Thyroid gland (tissue), 4 donors: ENCODE measurements around the gene THOC1.

Experiments used
- POLR2A ChIP-seq, 2 donors: fragments of 450-650 bp; IDR thresholded peaks; one replicate each; pipeline ENCODE4 v1.6.1; 2017; ENCODE audit warnings: antibody characterized with exemption in 2 of 2, mild to moderate bottlenecking in 2 of 2, moderate library complexity in 1 of 2
- TF ChIP-seq, protein P1 (sequence below), 6 experiments: fragments of 200-600 bp in 3 of 6; fragments of 450-650 bp in 3 of 6; sonication (generic) in 3 of 6; IDR thresholded peaks; one replicate each; pipeline ENCODE4 v1.5.1; 2016 to 2019; ENCODE audit warnings: antibody characterized with exemption in 6 of 6, mild to moderate bottlenecking in 2 of 6, inconsistent platforms in 1 of 6, moderate library complexity in 1 of 6

DNA sequence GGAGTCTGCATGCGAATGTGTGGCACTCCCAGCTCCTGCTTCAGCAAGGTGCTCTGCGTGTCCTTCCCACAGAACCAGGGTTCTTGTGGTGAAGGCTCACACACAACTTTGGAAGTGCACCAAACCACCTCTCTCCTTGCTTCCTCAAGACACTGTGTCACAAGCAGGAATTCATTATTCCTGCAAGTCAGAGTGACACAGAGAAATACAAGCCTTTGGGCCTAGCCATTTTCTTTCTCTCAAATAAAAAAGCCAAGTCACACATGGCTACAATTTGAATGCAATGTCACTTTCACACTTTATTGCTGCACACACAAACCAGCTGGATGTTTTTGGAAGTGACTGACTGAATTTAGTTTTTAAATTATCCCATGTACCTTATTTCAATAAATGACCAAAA lies 30.1 kb upstream of the THOC1 start:
- TF ChIP-seq, protein P1, sequence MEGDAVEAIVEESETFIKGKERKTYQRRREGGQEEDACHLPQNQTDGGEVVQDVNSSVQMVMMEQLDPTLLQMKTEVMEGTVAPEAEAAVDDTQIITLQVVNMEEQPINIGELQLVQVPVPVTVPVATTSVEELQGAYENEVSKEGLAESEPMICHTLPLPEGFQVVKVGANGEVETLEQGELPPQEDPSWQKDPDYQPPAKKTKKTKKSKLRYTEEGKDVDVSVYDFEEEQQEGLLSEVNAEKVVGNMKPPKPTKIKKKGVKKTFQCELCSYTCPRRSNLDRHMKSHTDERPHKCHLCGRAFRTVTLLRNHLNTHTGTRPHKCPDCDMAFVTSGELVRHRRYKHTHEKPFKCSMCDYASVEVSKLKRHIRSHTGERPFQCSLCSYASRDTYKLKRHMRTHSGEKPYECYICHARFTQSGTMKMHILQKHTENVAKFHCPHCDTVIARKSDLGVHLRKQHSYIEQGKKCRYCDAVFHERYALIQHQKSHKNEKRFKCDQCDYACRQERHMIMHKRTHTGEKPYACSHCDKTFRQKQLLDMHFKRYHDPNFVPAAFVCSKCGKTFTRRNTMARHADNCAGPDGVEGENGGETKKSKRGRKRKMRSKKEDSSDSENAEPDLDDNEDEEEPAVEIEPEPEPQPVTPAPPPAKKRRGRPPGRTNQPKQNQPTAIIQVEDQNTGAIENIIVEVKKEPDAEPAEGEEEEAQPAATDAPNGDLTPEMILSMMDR (IDR thresholded peaks at IDR 0.05), result no peak
- no peak for TF ChIP-seq POLR2A (IDR thresholded peaks at IDR 0.05)
